Astrocyte (in vitro differentiated cells and primary cell): ENCODE results near the gene GFRAL.

Experiments
- CTCF ChIP-seq: IDR thresholded peaks from 2 replicates; pipeline ENCODE4 v1.5.1; 2011; ENCODE audit warnings: low read depth, mild to moderate bottlenecking, inconsistent platforms, low read length, moderate library complexity; ENCODE audit not compliant: insufficient read depth
- EZH2 ChIP-seq: IDR thresholded peaks from 2 replicates; pipeline ENCODE4 v1.6.1; 2012; ENCODE audit warnings: mild to moderate bottlenecking, low read length, inconsistent platforms; ENCODE audit not compliant: insufficient read depth

- TF ChIP-seq EZH2: no peak
- TF ChIP-seq CTCF: no peak
These were observed 96.7 kb downstream of the GFRAL start for GRCh38 chr6:55423933-55424332.
